Measurements from ENCODE around the gene RAD9A. TPM values are rescaled to one million over a fixed set of nuclear protein-coding genes. Genes with fewer than 3 reads are reported as not detected.

RAD9A gene
- total and polyA plus RNA-seq, 9 of the 15 experiments (the other 6 are each of a cell fraction or from before 2014, with no cell fraction given): 1.4 to 41.2 (median 16.1) TPM

DNA sequence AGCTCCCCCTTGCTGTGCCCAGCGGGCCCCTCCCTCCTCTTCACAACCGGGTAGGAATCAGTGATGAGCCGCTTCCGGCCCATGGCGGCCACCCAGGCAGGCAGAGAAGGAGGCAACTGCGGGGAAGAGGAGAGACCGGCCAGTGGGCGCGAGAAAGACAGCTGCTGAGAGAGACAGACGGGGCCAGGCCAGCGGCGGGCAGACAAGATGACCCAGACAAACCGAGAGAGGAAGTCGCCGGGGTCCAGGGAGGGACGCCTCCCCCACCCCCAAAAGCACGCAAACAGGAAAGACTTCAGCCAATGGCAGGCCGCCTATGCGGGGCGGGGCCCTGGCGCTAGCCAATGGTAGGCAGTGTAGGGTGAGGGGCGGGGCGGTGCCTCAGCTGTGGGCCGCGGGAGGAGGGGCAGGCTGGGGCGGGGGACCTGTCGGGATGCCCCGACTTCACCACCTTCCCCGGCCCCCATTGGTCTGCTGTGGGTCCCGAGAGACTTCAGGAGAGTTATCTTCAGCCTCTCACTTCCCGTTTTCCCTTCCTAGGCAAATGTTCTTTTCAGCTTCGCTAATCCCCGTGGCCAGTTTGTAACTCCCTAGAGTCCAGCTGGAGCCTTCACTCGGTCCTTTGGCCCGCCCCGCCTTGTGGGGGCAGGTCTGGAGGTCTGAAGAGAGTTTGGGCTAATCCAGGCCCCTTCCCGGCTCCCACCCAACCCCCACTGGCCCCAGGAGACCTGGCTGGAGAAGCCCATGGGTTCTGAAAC is 38.3 kb upstream of the RAD9A start, which contains the start of gene POLD4 (continued):
- TF ChIP-seq CCNT2 (IDR thresholded peaks at IDR 0.05; ENCODE audit: borderline replicate concordance, extremely low read depth, insufficient read length, low read depth, low read length): peak; percentile 64
- no peak for TF ChIP-seq FOXA1 (IDR thresholded peaks at IDR 0.05; ENCODE audit: borderline replicate concordance)
- TF ChIP-seq KDM1A (IDR thresholded peaks at IDR 0.05): 0 out of 4 replicates have a peak, but pooled peaks of 1 of the 2 experiments have one; percentile 9
- TF ChIP-seq DIDO1 (tag; IDR thresholded peaks at IDR 0.05; ENCODE audit: low read depth): no peak
- no peak for TF ChIP-seq RAD51 (IDR thresholded peaks at IDR 0.05; ENCODE audit: borderline replicate concordance, low read depth)
- no peak for TF ChIP-seq SMAD2 (IDR thresholded peaks at IDR 0.05; ENCODE audit: low read depth, low read length)
- no peak for TF ChIP-seq KAT8 (IDR thresholded peaks at IDR 0.05; ENCODE audit: low read depth)
- TF ChIP-seq SREBF1 (IDR thresholded peaks at IDR 0.05; ENCODE audit: borderline replicate concordance, low read depth, low read length): no peak
- TF ChIP-seq IFI16 (CRISPR knock-in tag; IDR thresholded peaks at IDR 0.05): no peak
- TF ChIP-seq, protein P1, sequence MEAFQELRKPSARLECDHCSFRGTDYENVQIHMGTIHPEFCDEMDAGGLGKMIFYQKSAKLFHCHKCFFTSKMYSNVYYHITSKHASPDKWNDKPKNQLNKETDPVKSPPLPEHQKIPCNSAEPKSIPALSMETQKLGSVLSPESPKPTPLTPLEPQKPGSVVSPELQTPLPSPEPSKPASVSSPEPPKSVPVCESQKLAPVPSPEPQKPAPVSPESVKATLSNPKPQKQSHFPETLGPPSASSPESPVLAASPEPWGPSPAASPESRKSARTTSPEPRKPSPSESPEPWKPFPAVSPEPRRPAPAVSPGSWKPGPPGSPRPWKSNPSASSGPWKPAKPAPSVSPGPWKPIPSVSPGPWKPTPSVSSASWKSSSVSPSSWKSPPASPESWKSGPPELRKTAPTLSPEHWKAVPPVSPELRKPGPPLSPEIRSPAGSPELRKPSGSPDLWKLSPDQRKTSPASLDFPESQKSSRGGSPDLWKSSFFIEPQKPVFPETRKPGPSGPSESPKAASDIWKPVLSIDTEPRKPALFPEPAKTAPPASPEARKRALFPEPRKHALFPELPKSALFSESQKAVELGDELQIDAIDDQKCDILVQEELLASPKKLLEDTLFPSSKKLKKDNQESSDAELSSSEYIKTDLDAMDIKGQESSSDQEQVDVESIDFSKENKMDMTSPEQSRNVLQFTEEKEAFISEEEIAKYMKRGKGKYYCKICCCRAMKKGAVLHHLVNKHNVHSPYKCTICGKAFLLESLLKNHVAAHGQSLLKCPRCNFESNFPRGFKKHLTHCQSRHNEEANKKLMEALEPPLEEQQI (IDR thresholded peaks at IDR 0.05): no peak
- TF ChIP-seq DACH1 (IDR thresholded peaks at IDR 0.05; ENCODE audit: partially characterized antibody): peak; percentile 58
- peak; percentile 62 for TF ChIP-seq NFYB (IDR thresholded peaks at IDR 0.05; ENCODE audit: extremely low read depth, insufficient read length)
- TF ChIP-seq EP300 (IDR thresholded peaks at IDR 0.05; ENCODE audit: low read length): no peak; the same call in 1 of the 2 replicates
- TF ChIP-seq ZNF766 (CRISPR knock-in tag; conservative IDR thresholded peaks at IDR 0.05): 0 out of 2 replicates have a peak, but pooled peaks have one; percentile 28
- TF ChIP-seq POLR2A (conservative IDR thresholded peaks at IDR 0.05): peak; percentile 93
- TF ChIP-seq, protein P2, sequence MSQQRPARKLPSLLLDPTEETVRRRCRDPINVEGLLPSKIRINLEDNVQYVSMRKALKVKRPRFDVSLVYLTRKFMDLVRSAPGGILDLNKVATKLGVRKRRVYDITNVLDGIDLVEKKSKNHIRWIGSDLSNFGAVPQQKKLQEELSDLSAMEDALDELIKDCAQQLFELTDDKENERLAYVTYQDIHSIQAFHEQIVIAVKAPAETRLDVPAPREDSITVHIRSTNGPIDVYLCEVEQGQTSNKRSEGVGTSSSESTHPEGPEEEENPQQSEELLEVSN (IDR thresholded peaks at IDR 0.05; ENCODE audit: borderline replicate concordance in 1 of 2, extremely low read depth in 1 of 2, insufficient read depth in 1 of 2, insufficient read length in 1 of 2, low read depth in 1 of 2, low read length in 1 of 2, poor library complexity in 1 of 2, severe bottlenecking in 1 of 2): peak in 1 of 2 experiments; percentile 11
- TF ChIP-seq, protein P3, sequence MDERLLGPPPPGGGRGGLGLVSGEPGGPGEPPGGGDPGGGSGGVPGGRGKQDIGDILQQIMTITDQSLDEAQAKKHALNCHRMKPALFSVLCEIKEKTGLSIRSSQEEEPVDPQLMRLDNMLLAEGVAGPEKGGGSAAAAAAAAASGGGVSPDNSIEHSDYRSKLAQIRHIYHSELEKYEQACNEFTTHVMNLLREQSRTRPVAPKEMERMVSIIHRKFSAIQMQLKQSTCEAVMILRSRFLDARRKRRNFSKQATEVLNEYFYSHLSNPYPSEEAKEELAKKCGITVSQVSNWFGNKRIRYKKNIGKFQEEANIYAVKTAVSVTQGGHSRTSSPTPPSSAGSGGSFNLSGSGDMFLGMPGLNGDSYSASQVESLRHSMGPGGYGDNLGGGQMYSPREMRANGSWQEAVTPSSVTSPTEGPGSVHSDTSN (CRISPR knock-in tag; IDR thresholded peaks at IDR 0.05; ENCODE audit: low read depth): no peak
- TF ChIP-seq, protein P3 (tag; conservative IDR thresholded peaks at IDR 0.05; ENCODE audit: low read depth): no peak
- TF ChIP-seq NR1H2 (CRISPR knock-in tag; IDR thresholded peaks at IDR 0.05): no peak
- TF ChIP-seq, protein P4, sequence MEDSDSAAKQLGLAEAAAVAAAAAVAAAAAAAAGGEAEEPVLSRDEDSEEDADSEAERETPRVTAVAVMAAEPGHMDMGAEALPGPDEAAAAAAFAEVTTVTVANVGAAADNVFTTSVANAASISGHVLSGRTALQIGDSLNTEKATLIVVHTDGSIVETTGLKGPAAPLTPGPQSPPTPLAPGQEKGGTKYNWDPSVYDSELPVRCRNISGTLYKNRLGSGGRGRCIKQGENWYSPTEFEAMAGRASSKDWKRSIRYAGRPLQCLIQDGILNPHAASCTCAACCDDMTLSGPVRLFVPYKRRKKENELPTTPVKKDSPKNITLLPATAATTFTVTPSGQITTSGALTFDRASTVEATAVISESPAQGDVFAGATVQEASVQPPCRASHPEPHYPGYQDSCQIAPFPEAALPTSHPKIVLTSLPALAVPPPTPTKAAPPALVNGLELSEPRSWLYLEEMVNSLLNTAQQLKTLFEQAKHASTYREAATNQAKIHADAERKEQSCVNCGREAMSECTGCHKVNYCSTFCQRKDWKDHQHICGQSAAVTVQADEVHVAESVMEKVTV (CRISPR knock-in tag; IDR thresholded peaks at IDR 0.05): 0 out of 2 replicates have a peak, but pooled peaks have one; percentile 7
- no peak for TF ChIP-seq PHTF2 (CRISPR knock-in tag; IDR thresholded peaks at IDR 0.05)
